Measurements from ENCODE around the gene MRAP. TPM values are rescaled to one million over a fixed set of nuclear protein-coding genes. Genes with fewer than 3 reads are reported as not detected.
A peak's percentile ranks its signal among the peaks of the same experiment; 100 is the strongest.

The MRAP gene
- total and polyA plus RNA-seq, 7 donors: 1.1 to 6.5 TPM; not detected in 5

- intact Hi-C loops (cut with DNase I): loop anchor here (10.0 kb wide), 1 partner anchor 326 kb away; no protein-coding TSS in a partner anchor
- Histone ChIP-seq H3K27ac (peak within 1 kb of the TSS; percentile 71 to 73 (median 72)), H3K4me1 (peaks cover 0 to 20% (median 20%) of the 10 kb centered on the region in 4 donors), H3K9me3 (no peaks in the 10 kb centered on the region), H3K36me3 (peaks cover 0 to 3% (median 0%) of the 10 kb centered on the region in 4 donors), H3K4me3 (peak within 1 kb of the TSS; percentile 49 to 92 (median 78)), H3K27me3 (no peaks in the 10 kb centered on the region)
- 1% methylated on average over 69 of the region's 69 CpGs for WGBS, 2 donors
- DNase-seq: peak; percentile 97
- TF ChIP-seq POLR2AphosphoS5 (IDR thresholded peaks at IDR 0.05): peak; percentile 69 to 88 (median 83)
- no peak for TF ChIP-seq CTCF (IDR thresholded peaks at IDR 0.05)
- no peak for TF ChIP-seq EP300 (IDR thresholded peaks at IDR 0.05)
- peak in 1 of 2 donors; percentile 36 for TF ChIP-seq POLR2A (IDR thresholded peaks at IDR 0.05)
These were observed 19.9 kb upstream of the MRAP start, which contains the start of gene MIS18A for GRCh38 chr21:32278518-32279376. Gene MIS18A (minus strand): TSS chr21:32279049. CDS start chr21:32279014, 35 bp downstream.

DNA sequence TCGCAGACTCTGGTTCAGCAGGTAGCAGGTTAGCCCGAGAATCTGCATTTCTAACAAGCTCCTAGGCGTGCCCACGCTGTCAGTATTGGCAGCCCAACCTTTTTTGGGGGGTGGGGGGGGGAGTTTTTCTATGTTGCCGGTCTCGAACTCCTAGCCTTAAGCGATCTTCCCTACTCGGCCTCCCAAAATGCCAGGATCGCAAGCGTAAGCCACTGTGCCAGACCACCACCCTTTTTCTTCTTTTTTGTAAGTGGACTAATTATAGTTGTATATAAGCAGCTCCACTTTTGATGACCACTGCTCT, 19.3 kb upstream of the MRAP start:
- no peak for TF ChIP-seq CTCF (IDR thresholded peaks at IDR 0.05)
- TF ChIP-seq POLR2AphosphoS5 (IDR thresholded peaks at IDR 0.05): no peak
- no peak for TF ChIP-seq POLR2A (IDR thresholded peaks at IDR 0.05)
- TF ChIP-seq EP300 (IDR thresholded peaks at IDR 0.05): no peak
- intact Hi-C loops (cut with DNase I): loop anchor here (10.0 kb wide), 1 partner anchor 325 kb away; no protein-coding TSS in a partner anchor
- DNase-seq: no peak
- 6 to 7% methylated on average over 10 of the region's 10 CpGs for WGBS, 2 donors
- H3K4me1 ChIP-seq: peaks cover 0 to 20% (median 20%) of the 10 kb centered on the region in 4 donors
- peak overlapping the region; percentile 71 to 73 (median 72) for H3K27ac ChIP-seq
- no peaks in the 10 kb centered on the region for H3K9me3 ChIP-seq
- peak overlapping the region; percentile 49 to 92 (median 78) for H3K4me3 ChIP-seq
- H3K27me3 ChIP-seq: no peaks in the 10 kb centered on the region
- no peaks in the 10 kb centered on the region for H3K36me3 ChIP-seq

DNA sequence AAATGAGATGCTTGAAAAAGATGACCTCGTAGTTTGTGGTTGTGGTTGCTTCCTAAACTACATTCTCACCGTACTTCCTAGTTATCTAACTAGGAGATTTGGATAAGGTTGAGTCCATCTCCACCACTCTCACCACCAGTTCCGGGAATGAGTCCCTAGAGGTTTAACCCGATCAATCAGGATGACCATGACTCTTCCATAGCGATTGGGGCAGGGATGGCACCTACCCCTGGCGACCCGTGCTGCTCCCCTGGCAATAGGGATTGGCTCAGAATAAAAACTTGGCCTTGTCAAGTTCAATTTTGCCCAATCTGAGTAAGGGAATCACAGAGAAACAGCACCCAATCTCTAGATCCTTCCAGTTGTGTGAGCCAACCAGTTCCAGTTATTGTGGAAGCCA, 17.1 kb upstream of the MRAP start:
- H3K4me3 ChIP-seq: no peak overlapping the region

DNA sequence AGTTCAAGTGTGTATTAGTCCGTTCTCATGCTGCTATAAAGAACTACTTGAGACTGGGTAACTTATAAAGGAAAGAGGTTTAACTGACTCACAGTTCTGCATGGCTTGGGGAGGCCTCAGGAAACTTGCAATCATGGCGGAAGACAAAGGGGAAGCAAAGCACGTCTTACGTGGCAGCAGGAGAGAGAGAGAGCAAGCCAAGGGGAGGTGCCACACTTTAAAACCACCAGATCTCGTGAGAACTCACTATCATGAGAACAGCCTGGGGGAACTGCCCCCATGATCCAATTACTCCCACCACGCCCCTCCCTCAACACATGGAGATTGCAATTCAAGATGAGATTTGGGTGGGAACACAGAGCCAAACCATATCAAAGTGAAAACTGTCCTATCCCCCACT, 15.7 kb upstream of the MRAP start:
- H3K9me3 ChIP-seq: no peaks in the 10 kb centered on the region
- no peaks in the 10 kb centered on the region for H3K27me3 ChIP-seq
- H3K4me1 ChIP-seq: peaks cover 0 to 15% (median 14%) of the 10 kb centered on the region in 4 donors
- H3K27ac ChIP-seq: no peak overlapping the region
- TF ChIP-seq CTCF (IDR thresholded peaks at IDR 0.05) (no peak), POLR2A (IDR thresholded peaks at IDR 0.05) (no peak), POLR2AphosphoS5 (IDR thresholded peaks at IDR 0.05) (no peak), EP300 (IDR thresholded peaks at IDR 0.05) (no peak)
- H3K36me3 ChIP-seq: no peaks in the 10 kb centered on the region
- 88% methylated on average over 6 of the region's 6 CpGs for WGBS, 2 donors
- no peak overlapping the region for H3K4me3 ChIP-seq
- DNase-seq: no peak
- intact Hi-C loops (cut with DNase I): no loop called here

More for the DNA sequence above, 17.1 kb upstream of the MRAP start:
- no peak for DNase-seq
- Histone ChIP-seq H3K27ac (no peak overlapping the region), H3K27me3 (no peaks in the 10 kb centered on the region), H3K36me3 (no peaks in the 10 kb centered on the region), H3K9me3 (no peaks in the 10 kb centered on the region), H3K4me1 (peaks cover 0 to 20% (median 20%) of the 10 kb centered on the region in 4 donors)
- no peak for TF ChIP-seq POLR2A (IDR thresholded peaks at IDR 0.05)
- TF ChIP-seq EP300 (IDR thresholded peaks at IDR 0.05): no peak
- TF ChIP-seq POLR2AphosphoS5 (IDR thresholded peaks at IDR 0.05): no peak
- TF ChIP-seq CTCF (IDR thresholded peaks at IDR 0.05): no peak
- WGBS, 2 donors: 93 to 94% methylated on average over 7 of the region's 7 CpGs
- intact Hi-C loops (cut with DNase I): no loop called here
